Gastroesophageal sphincter (tissue), 4 donors: ENCODE measurements around the gene MUC6. TPM values are rescaled to one million over a fixed set of nuclear protein-coding genes. Genes with fewer than 3 reads are reported as not detected.

ENCODE experiments used
- ATAC-seq: fragments of 150-250 bp; one replicate; pipeline ENCODE4 v1.9.1; 2016; ENCODE audit warnings: mild to moderate bottlenecking, moderate library complexity
- H3K27ac ChIP-seq, 4 donors: fragments of 200-600 bp; sonication (generic) in 3 of 4; 1 replicate in 3 of 4; 2 replicates in 1 of 4; pipeline ENCODE4 v1.5.1; 2016 to 2019
- H3K27me3 ChIP-seq: fragments of 200-600 bp; sonication (generic); one replicate; pipeline ENCODE4 v1.5.1; 2019
- H3K36me3 ChIP-seq, 2 donors: fragments of 200-600 bp; sonication (generic); one replicate each; pipeline ENCODE4 v1.5.1; 2019; ENCODE audit warnings: control low read depth in 1 of 2
- H3K4me1 ChIP-seq, 3 donors: fragments of 200-600 bp; sonication (generic); 1 replicate in 2 of 3; 2 replicates in 1 of 3; pipeline ENCODE4 v1.5.1; 2016 to 2019; ENCODE audit warnings: control low read depth in 2 of 3
- H3K4me3 ChIP-seq, 2 donors: fragments of 200-600 bp; sonication (generic); one replicate each; pipeline ENCODE4 v1.5.1; 2019; ENCODE audit warnings: mild to moderate bottlenecking in 1 of 2, moderate library complexity in 1 of 2
- H3K9me3 ChIP-seq, 3 donors: fragments of 200-600 bp; sonication (generic); one replicate each; pipeline ENCODE4 v1.5.1; 2017 to 2019; ENCODE audit warnings: control low read depth in 2 of 3
- CTCF ChIP-seq, 4 experiments: fragments of 200-600 bp in 2 of 4; fragments of 450-650 bp in 2 of 4; sonication (generic) in 1 of 4; IDR thresholded peaks; one replicate each; pipeline ENCODE4 v1.5.1; 2017 to 2019; ENCODE audit warnings: antibody characterized with exemption in 4 of 4, mild to moderate bottlenecking in 2 of 4, moderate library complexity in 2 of 4
- EP300 ChIP-seq: sonication (generic); formaldehyde crosslinking; IDR thresholded peaks from one replicate; pipeline ENCODE4 v1.6.1; 2017; ENCODE audit warnings: antibody characterized with exemption, mild to moderate bottlenecking
- POLR2A ChIP-seq, 2 donors: fragments of 450-650 bp; IDR thresholded peaks; one replicate each; pipeline ENCODE4 v1.6.1; 2017; ENCODE audit warnings: antibody characterized with exemption in 2 of 2, mild to moderate bottlenecking in 2 of 2, moderate library complexity in 1 of 2
- POLR2AphosphoS5 ChIP-seq: sonication (generic); formaldehyde crosslinking; IDR thresholded peaks from one replicate; pipeline ENCODE4 v1.6.1; 2017; ENCODE audit warnings: antibody characterized with exemption
- WGBS, 2 donors: methylation state at CpG; one replicate each; pipeline ENCODE4 v1.1.5; 2018; ENCODE audit warnings: low coverage in 1 of 2; 5-methylcytosine and 5-hydroxymethylcytosine counted together
- total RNA-seq, 4 donors: library from RNA; depleted of rRNA; stranded (reverse); fragments of >200 nt; gene quantifications; one replicate each; pipeline ENCODE4 v1.1.0, GENCODE V29; 2016

Gene MUC6
- total RNA-seq, 4 donors from 2014 or later, result 0.77 TPM; not detected in 3

GRCh38 chr11:1010551-1011319, 25.8 kb downstream of the MUC6 start:
- no peak for ATAC-seq
- H3K4me3 ChIP-seq, result no peak overlapping the region
- TF ChIP-seq CTCF (IDR thresholded peaks at IDR 0.05) (no peak), POLR2AphosphoS5 (no peak), POLR2A (IDR thresholded peaks at IDR 0.05) (no peak), EP300 (no peak)
- no peaks in the 10 kb centered on the region for H3K9me3 ChIP-seq
- H3K27ac ChIP-seq, result no peak overlapping the region
- 80 to 100% methylated on average over 5 to 6 of the region's 35 CpGs for WGBS, 2 donors
- peaks cover 0 to 85% of the 10 kb centered on the region in 2 donors for H3K36me3 ChIP-seq
- H3K27me3 ChIP-seq, result no peaks in the 10 kb centered on the region
- H3K4me1 ChIP-seq, result no peaks in the 10 kb centered on the region

- no peaks in the 10 kb centered on the region for H3K27me3 ChIP-seq
- no peak overlapping the region for H3K4me3 ChIP-seq
- TF ChIP-seq POLR2AphosphoS5, result no peak
- no peak for TF ChIP-seq POLR2A (IDR thresholded peaks at IDR 0.05)
- TF ChIP-seq CTCF (IDR thresholded peaks at IDR 0.05), result no peak
- no peak for TF ChIP-seq EP300
- ATAC-seq, result no peak
- no peak overlapping the region for H3K27ac ChIP-seq
- H3K4me1 ChIP-seq, result no peaks in the 10 kb centered on the region
- whole genome bisulfite sequencing, 2 donors, result no CpG with 5 or more reads among the region's 17 CpGs
- peaks cover 0 to 92% of the 10 kb centered on the region in 2 donors for H3K36me3 ChIP-seq
- no peaks in the 10 kb centered on the region for H3K9me3 ChIP-seq
Measured at GRCh38 chr11:1009991-1010390, 26.5 kb downstream of the MUC6 start.

DNA sequence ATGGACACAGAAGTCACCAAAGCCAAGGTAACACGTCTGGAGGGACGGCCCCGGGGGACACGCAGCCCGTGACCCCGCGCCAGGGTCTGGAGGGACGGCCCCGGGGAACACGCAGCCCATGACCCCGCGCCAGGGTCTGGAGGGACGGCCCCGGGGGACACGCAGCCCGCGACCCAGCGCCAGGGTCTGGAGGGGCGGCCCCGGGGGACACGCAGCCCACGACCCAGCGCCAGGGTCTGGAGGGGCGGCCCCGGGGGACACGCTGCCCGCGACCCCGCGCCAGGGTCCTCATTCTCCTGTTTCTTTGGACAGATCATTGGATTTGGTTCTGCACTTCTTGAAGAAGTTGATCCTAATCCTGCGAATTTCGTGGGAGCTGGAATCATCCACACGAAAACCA, 27.1 kb downstream of the MUC6 start:
- no peaks in the 10 kb centered on the region for H3K27me3 ChIP-seq
- TF ChIP-seq CTCF (IDR thresholded peaks at IDR 0.05) (no peak), POLR2A (IDR thresholded peaks at IDR 0.05) (no peak), EP300 (no peak)
- ATAC-seq, result no peak
- H3K27ac ChIP-seq, result no peak overlapping the region
- H3K4me1 ChIP-seq, result no peaks in the 10 kb centered on the region
- no peak overlapping the region for H3K4me3 ChIP-seq
- H3K9me3 ChIP-seq, result no peaks in the 10 kb centered on the region
- peaks cover 0 to 98% of the 10 kb centered on the region in 2 donors for H3K36me3 ChIP-seq
- 82 to 85% methylated on average over 2 to 10 of the region's 33 CpGs for WGBS, 2 donors

GRCh38 chr11:1008803-1009145, 27.7 kb downstream of the MUC6 start:
- Histone ChIP-seq H3K4me3 (no peak overlapping the region), H3K27me3 (no peaks in the 10 kb centered on the region), H3K27ac (no peak overlapping the region), H3K36me3 (peaks cover 0 to 98% of the 10 kb centered on the region in 2 donors), H3K4me1 (no peaks in the 10 kb centered on the region), H3K9me3 (no peaks in the 10 kb centered on the region)
- no peak for ATAC-seq
- TF ChIP-seq EP300, result no peak
- TF ChIP-seq POLR2A (IDR thresholded peaks at IDR 0.05), result no peak
- 70 to 80% methylated on average over 1 to 2 of the region's 11 CpGs for WGBS, 2 donors

DNA sequence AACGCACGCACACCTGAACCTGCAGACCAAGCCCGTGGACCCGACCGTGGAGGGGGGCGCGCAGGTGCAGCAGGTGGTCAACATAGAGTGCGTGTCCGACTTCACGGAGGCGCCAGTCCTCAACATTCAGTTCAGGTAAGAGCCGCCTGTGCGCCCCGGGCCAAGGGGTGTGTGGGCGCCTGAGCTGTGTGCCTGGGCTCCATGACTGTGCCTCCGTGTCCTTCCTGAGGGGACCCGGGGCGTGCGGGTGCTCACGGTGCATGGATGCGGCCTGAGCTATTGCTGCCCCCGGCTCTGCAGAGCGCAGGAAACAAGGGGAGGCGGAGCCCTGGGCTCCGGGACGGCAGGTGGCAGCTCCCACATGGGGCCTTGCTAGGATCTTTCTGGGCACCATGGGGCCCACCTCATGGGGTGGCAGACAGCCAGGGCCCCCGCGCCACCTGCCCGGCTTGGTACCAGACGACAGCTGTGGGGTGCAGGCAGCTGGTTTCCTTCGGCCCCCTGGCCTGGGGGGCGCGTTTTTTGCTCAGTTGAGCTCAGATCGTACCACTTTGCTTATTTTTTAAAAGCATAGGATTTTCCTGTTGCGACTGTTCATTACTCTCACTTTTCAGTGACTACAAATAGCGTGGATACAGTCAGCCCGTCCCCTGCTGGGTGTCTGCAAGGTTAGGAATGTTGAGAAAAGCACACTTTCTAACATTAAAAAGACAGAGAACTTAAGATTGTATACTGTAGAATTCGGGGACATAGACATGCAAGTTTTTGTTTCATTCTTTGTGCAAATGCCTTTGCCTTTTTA, 28.3 kb downstream of the MUC6 start:
- H3K36me3 ChIP-seq, result peaks cover 0 to 98% of the 10 kb centered on the region in 2 donors
- WGBS, 2 donors, result 83 to 95% methylated on average over 1 to 12 of the region's 38 CpGs

More for the DNA sequence above, 28.3 kb downstream of the MUC6 start:
- TF ChIP-seq EP300, result no peak
- no peaks in the 10 kb centered on the region for H3K9me3 ChIP-seq
- H3K27ac ChIP-seq, result no peak overlapping the region
- no peaks in the 10 kb centered on the region for H3K4me1 ChIP-seq
- no peak overlapping the region for H3K4me3 ChIP-seq
- H3K27me3 ChIP-seq, result no peaks in the 10 kb centered on the region
- no peak for ATAC-seq
